Measurements from ENCODE around the gene ANXA1.

ANXA1 gene

GRCh38 chr9:73200694-73201452, 49.2 kb downstream of the ANXA1 start:
- in situ Hi-C loops (cut with MboI; ENCODE audit: low sequenced_read_pairs), result no loop called here

GRCh38 chr9:73202980-73203379, 51.3 kb downstream of the ANXA1 start:
- in situ Hi-C loops (cut with MboI; ENCODE audit: low sequenced_read_pairs), result no loop called here

- in situ Hi-C loops (cut with MboI; ENCODE audit: low sequenced_read_pairs), result no loop called here
These were observed 53.3 kb downstream of the ANXA1 start for GRCh38 chr9:73204936-73205335.

- in situ Hi-C loops (cut with MboI; ENCODE audit: low sequenced_read_pairs), result no loop called here
These were observed 55.2 kb downstream of the ANXA1 start for GRCh38 chr9:73206851-73207250.

GRCh38 chr9:73210886-73211666, 59.4 kb downstream of the ANXA1 start:
- in situ Hi-C loops (cut with MboI; ENCODE audit: low sequenced_read_pairs), result no loop called here

- in situ Hi-C loops (cut with MboI; ENCODE audit: low sequenced_read_pairs), result no loop called here
These were observed 61.6 kb downstream of the ANXA1 start for GRCh38 chr9:73213300-73213699.

- in situ Hi-C loops (cut with MboI; ENCODE audit: low sequenced_read_pairs), result no loop called here
These were observed 63.6 kb downstream of the ANXA1 start for GRCh38 chr9:73215249-73215648.

- in situ Hi-C loops (cut with MboI; ENCODE audit: low sequenced_read_pairs), result no loop called here
These were observed 64.4 kb downstream of the ANXA1 start for GRCh38 chr9:73216100-73216499.
